ENCODE results near the gene USP5. TPM values are rescaled to one million over a fixed set of nuclear protein-coding genes. Genes with fewer than 3 reads are reported as not detected.

USP5 gene
- total RNA-seq, 1 experiment from 2014 or later = 175 TPM

GRCh38 chr12:6836851-6837250, 15.1 kb upstream of the USP5 start:
- no peak for DNase-seq (ENCODE audit: low read depth, low spot score)
- Histone ChIP-seq H4K20me1 (ENCODE audit: insufficient read depth) (no peaks in the 10 kb centered on the region), H3K4me3 (replicated peaks in 1 of 2; ENCODE audit: low read depth in 1 of 2, low read length in 2 of 2) (no peak overlapping the region), H3K9me2 (ENCODE audit: insufficient read depth) (no peaks in the 10 kb centered on the region), H3K4me2 (ENCODE audit: low read length) (no peak overlapping the region), H3K9ac (ENCODE audit: low read length) (no peak overlapping the region), H2AFZ (ENCODE audit: low read depth, low read length, poor library complexity, severe bottlenecking) (no peak overlapping the region), H3K27me3 (ENCODE audit: insufficient read depth, low read length) (no peaks in the 10 kb centered on the region), H3K27ac (ENCODE audit: low read depth, low read length) (no peak overlapping the region), H3K36me3 (ENCODE audit: control insufficient read depth in 1 of 2, insufficient read depth in 2 of 2, low read length in 2 of 2) (peaks cover 11 to 22% of the 10 kb centered on the region in 2 experiments; a peak in 3 of 4 replicates), H3K79me2 (ENCODE audit: insufficient read depth, low read length) (no peaks in the 10 kb centered on the region), H3K9me3 (ENCODE audit: control insufficient read depth in 1 of 2, insufficient read depth in 1 of 2, low read depth in 1 of 2, low read length in 2 of 2) (no peaks in the 10 kb centered on the region), H3K4me1 (ENCODE audit: control insufficient read depth in 1 of 2, insufficient read depth in 2 of 2, low read length in 2 of 2) (peaks cover 0 to 15% of the 10 kb centered on the region in 2 experiments; a peak in 2 of 4 replicates)
- CTCF ChIA-PET = interaction anchor here (5.5 kb wide), 1 partner anchor 15 kb away, joined by 38 read pairs; the partner anchor contains the start of genes CDCA3 and USP5
- ATAC-seq = no peak
- RAD21 ChIA-PET (ENCODE audit: low non-redundant PET in 1 of 2, low total read pairs in 2 of 2, uncharacterized antibody in 2 of 2, unreplicated experiment in 2 of 2) = no interaction called here
- POLR2A ChIA-PET = no interaction called here
- BruUV-seq (replicated peaks) = no TSS peak
- intact Hi-C loops (cut with micrococcal nuclease) = no loop called here
- TF ChIP-seq POLR2AphosphoS5 (IDR thresholded peaks at IDR 0.05; ENCODE audit: low read depth, low read length) (no peak), ATF3 (IDR thresholded peaks at IDR 0.05) (no peak), ZFX (IDR thresholded peaks at IDR 0.05) (no peak), RAD21 (IDR thresholded peaks at IDR 0.05; ENCODE audit: low read depth) (no peak), EZH2 (IDR thresholded peaks at IDR 0.05) (no peak), EGR1 (IDR thresholded peaks at IDR 0.05; ENCODE audit: low read depth) (no peak), POLR2A (IDR thresholded peaks at IDR 0.05; ENCODE audit: borderline replicate concordance, extremely low read depth, insufficient read depth, insufficient read length) (no peak), SP1 (IDR thresholded peaks at IDR 0.05; ENCODE audit: low read depth) (no peak), REST (IDR thresholded peaks at IDR 0.05; ENCODE audit: low read depth) (no peak), MAX (IDR thresholded peaks at IDR 0.05) (no peak), YY1 (IDR thresholded peaks at IDR 0.05; ENCODE audit: extremely low read depth, insufficient replicate concordance, low read depth, low read length) (no peak)
